ENCODE data around the gene ZFAND3. TPM values are rescaled to one million over a fixed set of nuclear protein-coding genes. Genes with fewer than 3 reads are reported as not detected.

ZFAND3 gene
- total and polyA plus RNA-seq, 2 donors (not counting 1 experiment from before 2014, with no cell fraction given), result 21.5 to 40.8 TPM

DNA sequence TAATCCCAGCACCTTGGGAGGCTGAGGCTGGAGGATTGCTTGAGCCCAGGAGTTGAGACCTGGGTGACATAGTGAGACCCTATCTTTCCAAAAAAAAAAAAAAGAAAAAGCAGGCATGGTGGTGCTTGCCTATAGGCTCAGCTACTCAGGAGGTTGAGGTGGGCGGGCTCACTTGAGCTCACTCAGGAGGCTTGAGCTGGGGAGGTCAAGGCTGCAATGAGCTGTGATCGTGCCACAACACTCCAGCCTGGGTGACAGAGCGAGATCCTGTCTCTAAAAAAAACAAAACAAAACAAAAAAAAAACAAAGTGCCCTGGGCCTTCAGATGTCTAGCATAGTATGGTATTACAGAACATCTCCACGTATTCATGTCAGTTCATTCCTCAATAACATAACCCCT is 42.9 kb downstream of the ZFAND3 start:
- Histone ChIP-seq H3K4me1 (ENCODE audit: control insufficient read depth, extremely low read depth, insufficient read depth, low read length) (peaks cover 5% of the 10 kb centered on the region), H2AFZ (ENCODE audit: low read length) (no peak overlapping the region), H3K27me3 (ENCODE audit: control insufficient read depth, insufficient read depth, low read length) (no peaks in the 10 kb centered on the region), H3K4me3 (replicated peaks in 1 of 4; ENCODE audit: control extremely low read depth in 1 of 4, insufficient read depth in 1 of 4, low read depth in 3 of 4, low read length in 4 of 4) (no peak overlapping the region), H3K79me2 (ENCODE audit: control insufficient read depth, insufficient read depth, low read length) (peaks cover 77% of the 10 kb centered on the region), H3K9ac (ENCODE audit: insufficient read depth, low read length) (no peak overlapping the region), H3K27ac (ENCODE audit: insufficient read depth, low read length) (no peak overlapping the region), H3K4me2 (ENCODE audit: extremely low read depth, insufficient read depth, low read length) (no peak overlapping the region), H3K36me3 (ENCODE audit: control insufficient read depth, insufficient read depth, low read length) (no peaks in the 10 kb centered on the region), H4K20me1 (ENCODE audit: control insufficient read depth, extremely low read depth, insufficient read depth, low read length) (no peaks in the 10 kb centered on the region), H3K9me3 (ENCODE audit: control insufficient read depth, insufficient read depth, low read depth, low read length) (no peaks in the 10 kb centered on the region)
- DNase-seq (ENCODE audit: low read depth in 2 of 2), result no peak
- TF ChIP-seq, protein P1, sequence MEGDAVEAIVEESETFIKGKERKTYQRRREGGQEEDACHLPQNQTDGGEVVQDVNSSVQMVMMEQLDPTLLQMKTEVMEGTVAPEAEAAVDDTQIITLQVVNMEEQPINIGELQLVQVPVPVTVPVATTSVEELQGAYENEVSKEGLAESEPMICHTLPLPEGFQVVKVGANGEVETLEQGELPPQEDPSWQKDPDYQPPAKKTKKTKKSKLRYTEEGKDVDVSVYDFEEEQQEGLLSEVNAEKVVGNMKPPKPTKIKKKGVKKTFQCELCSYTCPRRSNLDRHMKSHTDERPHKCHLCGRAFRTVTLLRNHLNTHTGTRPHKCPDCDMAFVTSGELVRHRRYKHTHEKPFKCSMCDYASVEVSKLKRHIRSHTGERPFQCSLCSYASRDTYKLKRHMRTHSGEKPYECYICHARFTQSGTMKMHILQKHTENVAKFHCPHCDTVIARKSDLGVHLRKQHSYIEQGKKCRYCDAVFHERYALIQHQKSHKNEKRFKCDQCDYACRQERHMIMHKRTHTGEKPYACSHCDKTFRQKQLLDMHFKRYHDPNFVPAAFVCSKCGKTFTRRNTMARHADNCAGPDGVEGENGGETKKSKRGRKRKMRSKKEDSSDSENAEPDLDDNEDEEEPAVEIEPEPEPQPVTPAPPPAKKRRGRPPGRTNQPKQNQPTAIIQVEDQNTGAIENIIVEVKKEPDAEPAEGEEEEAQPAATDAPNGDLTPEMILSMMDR (conservative IDR thresholded peaks at IDR 0.05 in 1 of 2, IDR thresholded peaks at IDR 0.05 in 1 of 2; ENCODE audit: low read depth in 1 of 2, low read length in 2 of 2), result no peak
- no peak for TF ChIP-seq EZH2 (IDR thresholded peaks at IDR 0.05; ENCODE audit: low read length, missing control alignments)

DNA sequence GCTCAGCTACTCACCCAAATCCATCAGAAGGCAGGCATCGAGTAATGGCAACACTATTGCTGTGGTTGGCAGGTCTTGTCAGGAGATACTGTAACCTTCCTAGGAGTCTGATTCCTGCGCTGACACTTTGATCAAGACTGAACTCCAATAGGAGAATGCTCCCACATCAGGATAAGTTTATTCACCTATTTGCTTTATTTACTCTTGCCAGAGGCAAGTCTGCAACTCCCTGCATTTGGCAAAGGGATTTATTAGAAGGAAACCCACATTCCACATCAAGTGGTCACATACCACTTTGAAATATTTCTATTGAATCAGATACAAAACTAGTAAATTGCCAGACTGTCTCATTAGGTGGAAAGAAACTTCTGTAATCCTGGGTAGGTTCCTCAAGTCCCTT is 43.5 kb downstream of the ZFAND3 start:
- Histone ChIP-seq H3K27ac (ENCODE audit: insufficient read depth, low read length) (no peak overlapping the region), H3K4me1 (ENCODE audit: control insufficient read depth, extremely low read depth, insufficient read depth, low read length) (peaks cover 5% of the 10 kb centered on the region), H2AFZ (ENCODE audit: low read length) (no peak overlapping the region), H4K20me1 (ENCODE audit: control insufficient read depth, extremely low read depth, insufficient read depth, low read length) (no peaks in the 10 kb centered on the region), H3K4me2 (ENCODE audit: extremely low read depth, insufficient read depth, low read length) (no peak overlapping the region), H3K27me3 (ENCODE audit: control insufficient read depth, insufficient read depth, low read length) (no peaks in the 10 kb centered on the region), H3K9ac (ENCODE audit: insufficient read depth, low read length) (no peak overlapping the region), H3K36me3 (ENCODE audit: control insufficient read depth, insufficient read depth, low read length) (no peaks in the 10 kb centered on the region), H3K9me3 (ENCODE audit: control insufficient read depth, insufficient read depth, low read depth, low read length) (no peaks in the 10 kb centered on the region), H3K4me3 (replicated peaks in 1 of 4; ENCODE audit: control extremely low read depth in 1 of 4, insufficient read depth in 1 of 4, low read depth in 3 of 4, low read length in 4 of 4) (no peak overlapping the region), H3K79me2 (ENCODE audit: control insufficient read depth, insufficient read depth, low read length) (peaks cover 77% of the 10 kb centered on the region)
- TF ChIP-seq EZH2 (IDR thresholded peaks at IDR 0.05; ENCODE audit: low read length, missing control alignments), result no peak
- TF ChIP-seq, protein P1 (conservative IDR thresholded peaks at IDR 0.05 in 1 of 2, IDR thresholded peaks at IDR 0.05 in 1 of 2; ENCODE audit: low read depth in 1 of 2, low read length in 2 of 2), result no peak
- peak in 1 of 2 donors; percentile 77 for DNase-seq (ENCODE audit: low read depth in 2 of 2)

DNA sequence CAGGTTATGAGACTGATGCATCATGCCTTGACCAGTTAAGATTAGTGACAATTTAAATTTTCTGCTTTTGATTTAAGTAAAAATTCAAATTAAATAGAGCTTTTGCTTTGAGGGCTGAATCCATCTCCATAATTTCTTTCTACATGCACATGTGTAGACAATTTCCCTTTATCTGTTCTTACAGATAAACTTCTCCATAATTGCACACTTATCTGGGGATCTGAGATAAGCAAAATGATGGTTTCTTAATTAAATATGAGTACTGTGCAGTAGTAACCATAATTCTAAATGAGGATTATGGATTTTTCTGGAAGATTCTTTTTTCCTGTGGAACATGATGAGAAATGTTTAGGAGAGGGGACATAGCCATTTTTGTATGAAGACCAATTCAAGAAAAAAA is 44.7 kb downstream of the ZFAND3 start:
- TF ChIP-seq EZH2 (IDR thresholded peaks at IDR 0.05; ENCODE audit: low read length, missing control alignments), result no peak
- TF ChIP-seq, protein P1 (conservative IDR thresholded peaks at IDR 0.05 in 1 of 2, IDR thresholded peaks at IDR 0.05 in 1 of 2; ENCODE audit: low read depth in 1 of 2, low read length in 2 of 2), result no peak
- Histone ChIP-seq H2AFZ (ENCODE audit: low read length) (no peak overlapping the region), H3K36me3 (ENCODE audit: control insufficient read depth, insufficient read depth, low read length) (no peaks in the 10 kb centered on the region), H4K20me1 (ENCODE audit: control insufficient read depth, extremely low read depth, insufficient read depth, low read length) (no peaks in the 10 kb centered on the region), H3K9me3 (ENCODE audit: control insufficient read depth, insufficient read depth, low read depth, low read length) (no peaks in the 10 kb centered on the region), H3K4me2 (ENCODE audit: extremely low read depth, insufficient read depth, low read length) (no peak overlapping the region), H3K27me3 (ENCODE audit: control insufficient read depth, insufficient read depth, low read length) (no peaks in the 10 kb centered on the region), H3K79me2 (ENCODE audit: control insufficient read depth, insufficient read depth, low read length) (peaks cover 81% of the 10 kb centered on the region), H3K27ac (ENCODE audit: insufficient read depth, low read length) (no peak overlapping the region), H3K9ac (ENCODE audit: insufficient read depth, low read length) (no peak overlapping the region), H3K4me3 (replicated peaks in 1 of 4; ENCODE audit: control extremely low read depth in 1 of 4, insufficient read depth in 1 of 4, low read depth in 3 of 4, low read length in 4 of 4) (no peak overlapping the region), H3K4me1 (ENCODE audit: control insufficient read depth, extremely low read depth, insufficient read depth, low read length) (peaks cover 5% of the 10 kb centered on the region)
- DNase-seq (ENCODE audit: low read depth in 2 of 2), result no peak

All from fibroblast of lung (primary cell).